GM18499 (cell line): ENCODE results near the gene EXOC6B.

Experiments
- ATAC-seq: cut with Tn5 transposase; IDR thresholded peaks from one replicate; pipeline ENCODE4 v1.9.1; 2021; ENCODE audit warnings: moderate number of reproducible peaks; ENCODE audit not compliant: insufficient read depth, unreplicated experiment

The EXOC6B gene

DNA sequence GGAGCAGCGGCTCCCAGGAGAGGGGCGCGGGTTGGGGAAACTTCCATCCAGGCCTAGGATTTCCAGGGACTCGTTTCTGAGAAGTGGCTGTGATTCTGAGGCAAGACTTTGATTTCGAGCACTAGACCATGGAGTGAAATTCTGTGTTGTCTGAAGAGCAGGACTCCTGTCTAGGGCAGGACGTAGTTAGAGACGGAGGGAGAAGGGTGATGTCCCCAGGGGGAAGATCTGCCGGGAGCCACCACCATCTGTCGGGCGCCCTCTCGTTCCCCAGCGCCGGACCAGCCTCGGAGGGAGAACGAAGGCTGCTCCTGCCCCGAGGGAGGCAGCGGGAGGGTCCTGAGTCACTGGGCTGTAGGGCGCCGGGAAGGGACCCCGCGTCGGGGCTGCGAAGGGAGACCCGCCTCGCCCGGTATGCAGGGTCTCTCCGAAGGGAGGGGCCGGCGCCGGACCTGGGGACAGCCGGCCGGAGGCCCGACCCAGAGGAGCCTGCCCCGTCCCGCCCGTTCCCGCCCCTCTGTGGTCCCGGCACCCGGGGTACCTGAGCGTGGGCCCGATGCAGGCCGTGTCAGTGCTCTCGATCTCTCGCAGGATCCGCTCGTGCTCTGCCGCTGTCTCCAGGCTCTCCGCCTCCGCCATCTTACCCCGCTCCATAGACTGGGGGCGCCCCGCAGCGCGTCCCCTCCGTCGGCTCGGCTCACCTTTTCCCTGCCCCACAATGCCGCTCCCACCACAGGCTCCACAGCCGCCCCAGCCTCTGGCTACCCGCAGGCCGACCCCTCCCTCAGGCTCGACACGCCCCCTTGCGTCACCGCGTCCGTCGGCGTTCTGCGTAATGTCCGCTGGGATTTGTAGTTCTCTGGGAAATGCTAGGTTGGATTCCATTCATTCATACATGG, at the start of gene EXOC6B:
TSS of gene EXOC6B (minus strand) at position 777 of the 899 bp plus-strand sequence.
- ATAC-seq: peak; percentile 79

DNA sequence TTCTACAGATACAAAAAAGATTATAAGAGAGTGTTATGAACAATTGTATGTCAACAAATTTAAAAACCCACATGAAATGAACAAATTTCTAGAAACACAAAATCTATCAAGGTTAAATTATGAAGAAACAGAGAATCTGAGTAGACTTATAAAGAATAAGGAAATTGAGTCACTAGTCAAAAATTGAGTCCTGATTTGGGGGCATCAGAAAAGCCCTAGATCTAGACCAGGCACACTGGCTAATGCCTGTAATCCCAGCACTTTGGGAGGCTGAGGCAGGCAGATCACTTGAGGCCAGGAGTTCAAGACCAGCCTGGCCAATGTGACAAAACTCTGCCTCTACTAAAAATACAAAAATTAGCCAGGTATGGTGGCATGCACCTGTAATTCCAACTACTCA, 46.0 kb upstream of the EXOC6B start:
- ATAC-seq: no peak

DNA sequence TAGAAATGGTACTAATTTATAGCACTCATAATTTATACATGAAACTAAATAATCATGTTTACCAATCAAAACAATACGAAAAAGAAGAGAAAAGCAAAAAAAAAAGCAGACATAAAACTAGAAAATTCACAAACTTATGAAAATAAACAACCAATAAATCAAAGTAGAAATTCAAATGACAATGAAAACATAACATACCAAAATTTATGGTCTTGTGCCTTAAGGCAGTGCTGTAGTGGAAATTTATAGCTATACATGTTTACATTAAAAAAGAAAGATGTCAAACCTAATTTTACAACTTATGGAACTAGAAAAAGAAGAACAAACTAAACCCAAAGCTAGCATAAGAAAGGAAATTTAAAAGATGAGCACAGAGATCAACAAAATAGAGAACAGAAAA, 45.2 kb upstream of the EXOC6B start:
- ATAC-seq: no peak

DNA sequence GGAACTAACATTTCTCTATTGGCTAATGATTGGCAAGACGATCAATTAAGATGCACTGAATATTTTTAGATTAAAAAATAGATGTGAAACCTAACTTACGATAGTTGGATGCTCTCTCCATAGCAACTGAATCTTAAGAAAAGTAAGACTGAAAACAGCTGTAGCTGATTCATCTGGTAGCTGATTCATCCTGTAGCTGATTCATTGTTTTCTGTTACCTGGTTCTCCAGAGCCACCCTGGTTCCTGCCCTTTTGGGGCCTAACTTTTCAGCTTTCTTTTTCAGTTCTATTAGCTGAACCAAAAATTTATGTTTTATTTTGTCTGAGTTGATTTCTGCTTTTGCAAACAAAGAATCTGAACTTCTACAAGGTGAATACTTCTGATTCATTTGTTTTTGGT, 38.7 kb upstream of the EXOC6B start:
- ATAC-seq: peak; percentile 57

DNA sequence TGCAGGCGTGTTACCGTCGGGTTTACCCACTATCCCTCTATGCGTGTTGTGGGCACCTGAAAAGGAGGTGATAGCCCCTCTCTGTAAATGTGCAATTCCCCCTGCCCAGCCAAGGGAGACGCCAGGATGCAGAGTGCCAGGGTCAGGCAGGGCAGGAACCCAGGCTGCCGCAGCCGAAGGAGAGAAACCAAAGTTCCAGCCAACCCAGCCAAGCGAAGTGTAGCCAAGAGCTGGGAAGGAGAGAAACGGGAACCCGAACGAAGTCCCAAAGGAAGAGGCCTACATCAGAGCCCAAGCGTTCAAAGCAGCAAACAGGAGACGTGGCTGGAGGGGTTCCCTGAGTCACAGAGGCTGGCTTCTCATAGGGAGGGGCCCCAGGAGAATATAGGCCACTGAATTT, 37.2 kb upstream of the EXOC6B start:
- no peak for ATAC-seq

DNA sequence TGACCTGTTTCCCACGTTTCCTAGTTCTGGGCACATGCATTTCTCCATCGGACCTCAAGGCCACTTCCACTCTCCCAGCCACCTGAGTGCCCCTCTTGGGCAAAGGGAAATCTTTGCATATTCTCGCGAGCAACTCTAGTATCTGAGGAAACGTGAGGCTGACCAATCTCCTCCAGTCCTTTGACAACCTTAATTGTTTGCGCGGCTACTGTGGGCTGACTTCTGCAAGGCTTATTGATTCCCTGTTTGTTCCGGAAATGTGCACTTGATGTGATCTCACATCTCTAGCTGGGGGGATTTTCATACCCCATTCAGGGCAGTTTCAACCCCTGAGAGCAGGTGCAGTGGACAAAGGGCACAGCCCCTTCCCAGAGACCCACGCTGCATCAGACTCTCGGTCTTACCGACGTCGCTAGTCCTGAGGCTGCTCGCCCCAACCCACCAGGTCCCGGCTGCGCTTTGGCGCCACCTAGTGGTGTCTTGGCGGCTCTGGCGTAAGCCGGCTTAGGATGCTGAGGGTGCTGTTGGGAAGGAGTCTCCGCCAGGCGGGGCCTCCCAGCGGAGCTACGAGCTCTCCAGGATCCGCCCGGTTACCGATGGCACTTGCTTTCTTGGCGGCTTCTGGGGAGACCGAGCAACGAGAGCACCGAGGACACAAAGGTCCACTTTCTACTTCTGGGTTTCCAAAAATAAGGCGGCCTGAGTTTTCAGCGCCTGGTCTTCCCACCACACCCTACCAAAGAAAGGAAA, 36.6 kb upstream of the EXOC6B start:
- ATAC-seq: peak; percentile 45

DNA sequence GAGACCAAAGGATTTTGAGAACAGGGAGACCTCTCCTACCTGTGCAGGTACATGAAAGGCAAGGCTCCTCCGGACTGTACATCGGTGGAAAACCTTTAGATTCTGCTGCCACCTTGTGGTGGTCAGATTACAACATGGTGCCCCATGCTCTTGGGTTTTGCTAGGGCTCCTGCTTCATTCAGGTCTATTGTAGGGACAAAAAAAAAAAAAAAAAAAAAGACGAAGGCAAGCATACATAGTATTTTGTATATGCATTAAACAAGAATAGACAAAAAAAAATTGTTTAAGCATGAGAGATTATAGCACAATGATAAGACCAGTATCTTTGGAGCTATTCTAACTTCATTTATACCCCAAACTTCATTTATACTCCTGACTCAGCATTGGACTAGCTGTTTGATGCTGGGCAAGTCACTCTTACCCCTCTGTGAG, 34.0 kb upstream of the EXOC6B start:
- ATAC-seq: no peak

DNA sequence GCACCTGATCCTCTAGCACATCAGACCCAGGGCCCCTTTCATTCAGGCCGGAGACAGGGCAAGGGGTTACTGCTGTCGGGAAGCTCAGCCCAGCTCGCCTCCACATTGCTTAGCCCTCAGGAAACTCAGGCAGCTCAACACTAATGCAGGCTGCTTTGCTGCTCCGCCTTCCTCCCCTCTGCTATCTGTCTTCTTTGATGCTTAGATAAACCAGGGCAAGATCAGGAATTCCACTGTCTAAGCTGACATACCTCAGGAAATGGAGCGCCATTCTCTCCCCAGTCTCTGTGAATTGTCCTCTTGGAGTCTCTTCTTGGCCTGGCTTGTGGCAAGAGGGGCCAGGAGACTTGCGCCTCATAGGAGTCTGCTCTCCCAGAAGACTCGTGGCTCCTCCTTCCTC, 25.5 kb upstream of the EXOC6B start:
- no peak for ATAC-seq

DNA sequence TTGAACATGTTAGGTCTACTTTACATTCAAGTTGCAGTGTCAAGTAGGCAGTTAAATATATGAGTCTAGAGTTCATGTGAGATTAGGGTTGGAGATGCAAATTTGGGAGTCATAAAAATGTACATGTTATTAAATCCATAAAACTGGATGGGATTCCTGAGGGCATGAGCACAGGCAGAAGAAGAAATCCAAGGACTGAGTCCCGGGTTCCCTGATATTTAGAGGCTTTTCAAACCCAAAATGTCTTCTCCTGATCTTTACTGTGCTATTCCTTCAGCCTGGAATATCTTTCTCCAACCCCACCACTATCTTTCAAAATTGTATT, 23.3 kb upstream of the EXOC6B start:
- ATAC-seq: no peak

DNA sequence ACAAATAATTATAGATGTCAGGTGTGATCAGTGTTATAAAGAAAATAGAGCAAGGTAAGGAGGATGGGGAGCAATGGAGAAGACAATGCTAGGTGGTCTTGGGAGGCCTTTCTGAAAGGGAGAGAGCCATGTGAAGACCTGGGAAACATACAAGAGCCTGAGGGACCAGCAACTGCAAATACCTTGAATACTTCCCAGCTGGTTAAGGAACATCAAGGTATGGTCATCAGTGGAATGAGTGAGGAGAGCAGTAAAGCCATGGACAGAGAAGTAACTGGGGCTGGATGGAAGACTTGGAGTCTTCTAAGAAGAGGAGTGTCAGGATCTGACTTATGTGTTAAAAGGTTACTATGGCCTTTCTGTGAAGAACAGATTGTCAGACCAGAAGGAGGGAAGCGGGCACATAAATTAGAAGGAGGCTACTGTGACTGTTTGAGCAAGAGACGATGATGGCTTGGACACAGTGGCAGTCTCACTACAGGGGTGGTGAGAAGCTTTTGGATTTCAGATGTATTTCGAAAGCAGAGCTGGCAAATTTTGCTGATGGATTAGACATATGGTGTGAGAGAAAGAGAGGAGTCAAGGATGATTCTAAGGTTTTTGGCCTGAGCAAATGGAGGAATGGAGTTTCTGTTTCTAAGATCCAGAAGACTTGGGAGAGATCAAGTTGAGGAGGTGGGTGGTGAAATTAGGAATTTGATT, 22.8 kb upstream of the EXOC6B start:
- ATAC-seq: no peak

DNA sequence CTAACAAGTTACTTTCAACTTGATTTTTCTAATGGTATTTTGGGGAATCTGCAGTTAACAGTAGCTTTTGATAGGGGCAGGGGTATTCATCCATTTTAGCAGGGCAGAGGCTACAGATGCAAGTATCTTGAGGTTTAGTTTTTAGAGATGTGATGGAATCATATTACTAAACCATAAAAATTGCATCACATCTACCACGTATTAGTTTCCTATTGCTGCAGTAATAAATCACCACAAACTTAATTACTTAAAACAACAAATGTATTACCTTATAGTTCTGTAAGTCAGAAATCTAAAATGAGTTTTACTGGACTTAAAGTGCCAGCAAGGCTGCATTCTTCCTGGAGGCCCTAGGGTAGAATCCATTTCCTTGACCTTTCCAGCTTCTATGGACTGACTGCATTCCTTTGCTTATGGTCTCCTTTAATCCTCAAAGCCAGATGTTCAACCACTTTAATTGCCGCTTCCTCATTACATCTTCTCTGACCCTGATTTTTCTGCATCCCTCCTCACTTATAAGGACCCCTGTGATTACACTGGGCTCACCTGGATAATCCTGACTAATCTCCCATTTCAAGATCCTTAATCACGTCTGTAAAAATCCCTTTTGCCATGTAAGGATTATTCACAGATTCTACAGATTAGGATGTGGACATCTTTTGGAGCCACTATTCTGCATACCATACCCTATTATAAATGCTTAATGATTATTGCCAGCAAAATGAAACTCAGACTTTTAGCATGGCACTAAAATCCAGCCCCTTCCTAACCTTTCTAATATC, 21.9 kb upstream of the EXOC6B start:
- ATAC-seq: no peak

DNA sequence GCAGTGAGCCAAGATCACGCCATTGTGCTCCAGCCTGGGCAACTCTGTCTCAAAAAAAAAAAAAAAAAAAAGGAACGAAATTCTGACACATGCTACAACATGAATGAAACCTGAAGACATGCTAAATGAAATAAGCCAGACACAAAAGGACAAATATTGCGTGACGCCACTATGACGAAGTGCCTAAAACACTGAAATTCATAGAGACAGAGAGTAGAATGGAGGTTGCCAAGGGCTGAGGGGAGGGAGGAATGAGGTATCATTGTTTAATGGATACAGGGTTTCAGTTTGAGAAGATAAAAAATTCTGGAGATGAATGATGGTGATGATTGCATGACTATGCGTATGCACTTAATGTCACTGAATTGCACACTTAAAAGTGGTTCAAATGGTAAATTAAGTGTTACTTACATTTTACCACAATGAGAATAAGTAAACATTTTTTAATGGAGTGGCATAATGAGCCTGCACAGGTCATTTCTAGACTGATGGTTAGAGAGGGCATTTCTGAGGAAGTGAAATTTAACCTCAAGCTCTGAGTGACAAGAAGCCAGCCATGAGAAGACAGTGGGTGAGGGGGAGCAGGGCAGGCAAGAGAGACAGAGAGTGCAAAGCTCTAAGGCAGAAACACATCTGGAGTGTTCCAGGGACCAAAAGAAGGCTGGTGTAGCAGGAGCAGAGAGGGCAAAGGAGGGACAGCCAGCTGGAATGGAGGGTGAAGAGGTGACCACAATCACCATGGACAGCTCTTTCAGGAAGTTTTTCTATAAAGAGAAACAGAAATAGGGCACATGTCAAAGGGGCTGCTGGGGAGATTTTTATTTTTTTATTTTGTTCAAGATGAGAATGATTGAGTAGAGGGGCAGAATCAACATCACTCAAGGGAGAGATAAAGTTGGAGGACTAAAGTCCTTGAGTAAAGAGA, 20.6 kb upstream of the EXOC6B start:
- no peak for ATAC-seq

DNA sequence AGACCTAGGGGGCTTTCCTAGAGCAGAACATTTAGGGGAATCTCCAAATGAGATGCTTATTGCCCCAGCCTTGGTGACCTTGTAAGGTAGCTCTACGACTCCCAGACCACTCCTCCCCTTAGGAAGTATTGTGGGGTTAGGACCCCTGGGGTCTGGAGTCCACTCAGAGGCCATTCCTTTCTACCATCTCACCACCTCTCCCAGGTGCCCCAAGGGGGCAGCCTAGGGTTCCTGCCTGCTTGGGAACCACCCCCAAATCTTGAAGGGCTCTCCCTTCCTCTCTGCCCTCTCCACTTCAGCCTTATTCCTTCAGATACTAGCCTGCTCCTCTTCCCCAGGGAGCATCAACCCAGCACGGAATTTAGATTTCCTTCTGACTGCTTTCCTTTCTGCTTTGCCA, 17.5 kb upstream of the EXOC6B start:
- no peak for ATAC-seq

DNA sequence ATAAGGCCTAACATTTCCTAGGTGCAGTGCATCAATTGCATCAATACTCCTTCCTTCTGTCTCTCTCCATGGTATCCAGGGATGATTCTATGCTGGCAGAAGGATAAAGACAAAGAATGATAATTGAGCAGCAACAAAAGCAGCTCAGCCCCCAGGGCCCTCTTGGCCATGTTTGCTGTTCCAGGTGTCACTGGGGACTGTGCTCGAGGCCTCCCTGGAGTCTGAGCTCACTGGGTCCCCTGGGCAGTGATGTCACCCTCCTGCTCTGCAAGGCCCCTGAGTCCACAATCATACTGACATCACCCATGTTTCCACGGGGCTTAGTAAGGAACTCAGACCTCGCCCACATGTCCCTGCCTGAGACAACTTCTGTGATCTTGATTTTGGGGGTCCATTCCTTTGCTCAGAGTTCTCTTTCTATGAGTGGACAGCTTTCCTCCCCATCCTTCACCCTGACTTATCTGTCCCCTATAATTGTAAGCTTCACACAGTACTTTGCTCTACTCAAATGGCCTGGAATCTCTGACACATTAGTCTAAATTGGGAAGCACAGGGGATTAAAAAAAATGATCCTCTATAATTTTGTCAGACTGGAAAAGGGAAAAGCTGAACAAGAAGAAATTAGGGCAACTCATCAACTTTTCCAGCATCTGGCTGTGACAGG, 15.8 kb upstream of the EXOC6B start:
- ATAC-seq: no peak

DNA sequence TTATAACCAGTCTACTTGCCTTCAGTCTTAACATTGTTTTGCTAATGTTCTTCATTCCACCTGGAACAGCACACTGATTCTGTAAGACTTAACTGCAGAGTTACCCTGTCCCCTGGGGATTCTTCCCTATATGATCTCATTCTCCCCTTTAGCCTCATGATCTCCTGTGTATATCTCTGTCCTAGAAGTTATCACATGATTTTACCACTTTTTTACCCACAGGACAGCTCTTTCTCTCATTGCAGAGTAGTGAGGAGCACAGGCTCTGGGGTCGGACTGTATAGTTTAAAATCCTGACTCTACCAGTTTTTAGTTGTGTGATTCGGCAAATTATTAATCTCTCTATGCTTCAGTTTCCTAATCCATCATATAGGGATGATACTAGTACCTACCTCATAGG, 14.2 kb upstream of the EXOC6B start:
- ATAC-seq: no peak

DNA sequence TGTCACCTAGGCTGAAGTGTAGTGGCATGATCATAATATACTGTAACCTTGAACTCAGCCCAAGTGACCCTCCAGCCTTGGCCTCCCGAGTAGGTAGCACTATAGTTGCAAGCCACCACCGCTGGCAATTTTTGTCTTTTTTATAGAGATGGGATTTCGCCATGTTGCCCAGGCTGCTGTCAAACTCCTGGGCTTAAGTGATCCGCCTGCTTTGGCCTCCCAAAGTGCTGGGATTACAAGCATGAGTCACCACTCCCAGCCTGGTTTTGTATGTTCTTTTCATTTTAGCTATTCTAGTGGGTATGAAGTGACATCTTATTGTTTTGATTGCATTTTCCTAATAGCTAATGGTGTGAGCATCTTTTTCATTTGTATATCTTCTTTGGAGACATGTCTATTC, 11.3 kb upstream of the EXOC6B start:
- no peak for ATAC-seq

DNA sequence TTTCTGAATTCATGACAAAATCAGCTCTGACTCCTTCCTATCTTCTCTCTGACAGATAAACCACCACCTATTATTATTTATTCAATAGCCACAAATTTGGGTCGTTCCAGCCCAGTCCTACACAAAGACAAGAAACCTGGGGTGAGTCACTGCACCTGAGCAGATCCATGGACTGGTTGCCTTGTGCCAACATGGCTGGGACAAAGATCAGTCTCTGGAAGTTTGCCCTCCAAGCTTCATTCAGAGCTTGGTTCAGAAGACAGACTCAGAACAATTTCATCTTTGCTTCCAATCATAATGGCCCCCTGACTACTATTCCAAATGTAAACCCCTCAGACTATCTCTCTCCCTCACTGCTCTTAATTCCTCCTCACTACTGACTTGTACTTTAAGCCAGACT, 9.6 kb upstream of the EXOC6B start:
- ATAC-seq: no peak

DNA sequence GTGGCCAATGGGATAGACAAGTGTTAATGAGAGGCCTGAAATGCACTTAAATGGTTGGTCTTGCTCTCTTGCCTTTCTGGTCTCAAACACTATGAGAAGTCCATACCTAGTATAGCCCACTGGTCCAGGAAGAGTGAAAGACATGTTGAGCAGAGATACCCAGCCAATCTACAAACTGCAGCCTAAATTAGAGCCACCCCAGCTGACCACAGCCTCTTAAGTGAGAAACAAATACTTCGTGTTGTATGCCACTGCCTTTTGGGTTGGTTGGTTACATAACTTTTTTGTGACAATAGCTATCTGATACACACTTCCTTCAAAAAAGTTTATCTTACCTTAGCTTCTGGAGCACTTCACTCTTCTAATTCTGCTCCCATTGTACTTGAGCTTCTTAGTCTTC, 8.8 kb upstream of the EXOC6B start:
- ATAC-seq: no peak
